Subcutaneous preadipocyte (primary cell): ENCODE data around the gene DYRK4. TPM values are rescaled to one million over a fixed set of nuclear protein-coding genes. Genes with fewer than 3 reads are reported as not detected.

Experiments
- total RNA-seq: library from RNA; depleted of rRNA; stranded (reverse); fragments of >200 nt; gene quantifications from 2 replicates; pipeline ENCODE4 v1.2.3, GENCODE V29; 2012

The DYRK4 gene
- total RNA-seq = 32.7 and 36.2 TPM in 2 replicates

DNA sequence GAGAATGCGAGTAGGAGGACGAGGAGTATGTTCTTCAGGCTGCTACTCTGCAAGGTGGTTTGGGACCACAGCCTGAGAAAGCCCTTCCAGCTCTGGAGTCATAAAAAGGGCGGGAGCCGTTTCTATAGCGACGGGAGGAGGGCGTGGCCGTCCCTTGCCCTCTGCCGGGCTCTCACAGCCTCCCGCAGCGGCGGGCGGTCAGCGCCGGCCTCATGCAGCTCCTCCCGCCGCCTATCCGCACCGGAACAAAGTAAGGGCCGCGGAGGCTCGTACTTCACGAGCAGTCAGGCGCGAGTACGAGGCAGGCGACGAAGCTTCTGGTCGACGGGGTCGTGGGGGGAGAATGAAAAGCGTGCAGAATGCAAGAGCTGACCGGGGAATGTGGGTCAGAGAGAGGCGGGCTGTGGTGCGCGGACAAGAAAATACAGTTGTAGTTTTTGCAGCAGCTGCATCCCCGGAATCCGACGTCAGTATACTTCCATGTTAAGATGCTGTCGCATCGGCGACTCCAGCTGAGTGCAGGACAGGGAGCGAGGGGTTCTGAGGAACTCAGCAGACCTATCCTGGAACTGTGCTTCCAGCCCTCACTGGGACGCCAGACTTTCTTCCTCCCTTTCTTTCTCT, at the start of gene DYRK4:
Gene DYRK4, plus strand, starts transcription at position 175 of the 624 bp plus-strand sequence. Its CDS starts 38 bp downstream, at position 213.

DNA sequence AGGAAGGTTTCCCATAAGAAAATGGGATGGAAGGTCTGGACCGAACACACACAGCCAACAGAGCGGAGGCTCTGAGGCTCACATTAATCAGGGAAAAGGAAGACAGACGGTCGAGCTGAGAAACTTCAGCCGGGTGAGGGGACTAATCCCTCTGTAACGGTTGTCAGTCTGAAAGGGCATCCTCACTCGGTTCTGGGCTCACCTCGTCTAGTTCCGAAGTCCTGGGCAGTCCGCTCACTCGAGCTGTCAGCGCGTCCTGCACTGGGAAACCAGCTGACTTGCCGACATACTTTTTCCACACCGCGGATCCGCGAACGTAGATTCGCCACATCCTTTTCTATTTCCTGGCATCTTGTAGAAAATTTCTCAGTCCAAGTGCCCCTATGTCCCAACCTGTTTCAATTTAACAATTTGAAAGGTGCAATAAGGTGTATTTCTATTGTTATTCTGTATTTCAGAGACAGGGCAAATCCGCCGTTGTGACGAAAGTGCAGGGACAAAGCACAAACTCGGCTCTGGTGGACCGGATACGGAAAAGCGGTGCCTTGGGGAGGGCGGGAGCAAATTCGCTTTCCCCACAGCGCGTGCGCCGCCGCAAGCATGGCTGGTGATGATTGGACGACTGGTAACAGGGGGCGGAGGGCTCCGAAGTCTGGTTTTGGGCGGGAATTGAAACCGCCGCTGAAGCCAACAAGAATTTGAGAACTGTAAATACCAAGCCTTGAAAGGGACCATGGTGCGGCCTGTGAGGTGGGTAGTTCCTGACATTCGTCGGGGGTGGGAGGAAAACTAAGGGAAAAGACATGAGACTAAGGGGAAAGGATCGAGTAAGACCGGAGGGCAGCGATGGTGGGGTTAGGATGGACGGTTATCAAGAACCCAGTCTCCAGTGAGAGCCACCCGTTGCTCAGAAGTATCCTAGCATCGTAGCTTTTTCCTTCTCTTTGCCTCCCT, 23.5 kb upstream of the DYRK4 start, which contains the start of gene RAD51AP1:
Gene RAD51AP1, plus strand, starts transcription at position 684 of the 954 bp plus-strand sequence. Its CDS starts 50 bp downstream, at position 734.

DNA sequence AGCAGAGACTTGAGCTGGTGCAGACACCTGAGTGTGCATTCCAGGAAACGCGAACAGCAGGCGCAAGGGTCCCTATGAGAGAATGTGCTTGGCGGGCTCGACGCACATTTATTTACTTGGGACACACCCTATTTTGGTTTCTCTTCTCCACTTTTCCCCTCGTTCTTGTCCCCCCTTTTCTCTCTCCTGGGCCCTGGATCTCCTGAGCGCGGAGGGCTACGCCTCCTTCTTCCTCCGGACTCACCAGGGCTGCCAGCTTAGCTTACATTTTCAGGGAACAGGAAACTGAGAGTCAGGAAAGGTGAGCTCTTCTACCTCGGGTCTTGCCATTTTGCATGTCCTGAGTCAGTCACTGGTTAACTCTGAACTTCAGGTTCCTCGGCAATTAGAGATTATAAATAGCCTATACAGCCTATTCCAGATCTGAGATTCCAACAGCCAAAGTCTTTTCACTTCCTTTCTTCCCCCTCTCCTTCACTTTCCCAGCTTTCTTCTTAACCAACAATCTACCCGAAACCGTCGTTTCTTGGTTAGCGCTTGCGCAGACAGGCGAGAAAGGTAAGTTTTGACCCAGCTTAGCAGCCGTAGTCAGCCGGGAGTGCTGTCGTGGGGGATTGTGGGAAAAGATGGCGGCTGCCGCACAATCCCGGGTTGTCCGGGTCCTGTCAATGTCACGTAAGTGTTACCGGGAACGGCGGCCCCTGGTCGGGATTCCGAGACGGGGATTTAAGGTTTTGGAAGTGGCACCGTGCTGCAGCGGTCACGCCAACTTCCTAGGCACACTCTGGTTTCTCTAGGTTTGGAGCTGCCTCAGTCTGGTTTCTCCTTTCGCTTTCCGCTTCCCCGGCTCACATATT, 86.7 kb downstream of the DYRK4 start, which contains the start of the genes AKAP3 and NDUFA9:
Gene AKAP3, minus strand, starts transcription at position 551 of the 857 bp plus-strand sequence. CDS start 10,855 bp downstream, outside the sequence.
Gene NDUFA9, plus strand, starts transcription at position 614 of the 857 bp plus-strand sequence. Its CDS starts 13 bp downstream, at position 627.

Other genes starting within 250 kb of the DYRK4 start
- 5.5 and 9.0 TPM in 2 replicates for gene TIGAR, start 241.0 kb upstream of the DYRK4 start, total RNA-seq
- gene FGF23, start 182.5 kb upstream of the DYRK4 start, total RNA-seq = not detected in 2 replicates
- gene FGF6, start 116.4 kb upstream of the DYRK4 start, total RNA-seq = not detected in 2 replicates
- 12.1 and 19.5 TPM in 2 replicates for gene RAD51AP1, start 23.3 kb upstream of the DYRK4 start, total RNA-seq
- 1.1 and 1.2 TPM in 2 replicates for gene AKAP3, start 86.8 kb downstream of the DYRK4 start, total RNA-seq
- gene NDUFA9, start 86.9 kb downstream of the DYRK4 start, total RNA-seq = 39.7 and 53.8 TPM in 2 replicates
- 0.37 and 0.39 TPM in 2 replicates for gene GALNT8, start 158.2 kb downstream of the DYRK4 start, total RNA-seq